ENCODE measurements around the gene PDE1C. TPM values are rescaled to one million over a fixed set of nuclear protein-coding genes. Genes with fewer than 3 reads are reported as not detected.

The PDE1C gene
- total and polyA plus RNA-seq, 8 donors: 2.9 to 54.2 (median 5.9) TPM

DNA sequence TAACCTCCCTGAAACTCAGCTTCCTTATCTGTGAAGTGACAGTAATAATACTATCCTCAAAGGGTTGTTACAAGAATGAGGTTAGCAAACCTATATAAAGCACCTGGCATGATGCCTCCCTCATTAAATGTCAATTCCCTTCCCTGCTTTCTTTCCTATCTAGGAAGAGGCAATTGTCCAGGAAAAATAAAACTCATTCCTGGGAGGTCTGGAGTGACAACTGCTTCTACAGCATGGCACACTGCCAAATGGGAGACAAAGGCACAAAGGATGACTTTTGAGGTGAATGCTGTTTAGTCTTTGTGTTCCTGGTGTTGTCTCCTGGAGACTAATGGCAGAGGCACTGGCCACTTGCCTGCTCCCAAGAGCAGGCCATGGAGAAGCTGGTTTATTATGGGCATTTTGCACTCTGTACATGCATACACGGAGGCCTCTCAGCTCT is 32.2 kb upstream of the PDE1C start:
- WGBS, 5 donors: 71 to 96% (median 86%) methylated on average over 1 of the region's 1 CpG
- TF ChIP-seq POLR2A (IDR thresholded peaks at IDR 0.05) (no peak), POLR2AphosphoS5 (IDR thresholded peaks at IDR 0.05) (no peak), EP300 (IDR thresholded peaks at IDR 0.05) (no peak)
- TF ChIP-seq, protein P1, sequence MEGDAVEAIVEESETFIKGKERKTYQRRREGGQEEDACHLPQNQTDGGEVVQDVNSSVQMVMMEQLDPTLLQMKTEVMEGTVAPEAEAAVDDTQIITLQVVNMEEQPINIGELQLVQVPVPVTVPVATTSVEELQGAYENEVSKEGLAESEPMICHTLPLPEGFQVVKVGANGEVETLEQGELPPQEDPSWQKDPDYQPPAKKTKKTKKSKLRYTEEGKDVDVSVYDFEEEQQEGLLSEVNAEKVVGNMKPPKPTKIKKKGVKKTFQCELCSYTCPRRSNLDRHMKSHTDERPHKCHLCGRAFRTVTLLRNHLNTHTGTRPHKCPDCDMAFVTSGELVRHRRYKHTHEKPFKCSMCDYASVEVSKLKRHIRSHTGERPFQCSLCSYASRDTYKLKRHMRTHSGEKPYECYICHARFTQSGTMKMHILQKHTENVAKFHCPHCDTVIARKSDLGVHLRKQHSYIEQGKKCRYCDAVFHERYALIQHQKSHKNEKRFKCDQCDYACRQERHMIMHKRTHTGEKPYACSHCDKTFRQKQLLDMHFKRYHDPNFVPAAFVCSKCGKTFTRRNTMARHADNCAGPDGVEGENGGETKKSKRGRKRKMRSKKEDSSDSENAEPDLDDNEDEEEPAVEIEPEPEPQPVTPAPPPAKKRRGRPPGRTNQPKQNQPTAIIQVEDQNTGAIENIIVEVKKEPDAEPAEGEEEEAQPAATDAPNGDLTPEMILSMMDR (IDR thresholded peaks at IDR 0.05): no peak
- intact Hi-C loops (cut with DNase I; ENCODE audit: low total_unique reads): no loop called here
- Histone ChIP-seq H3K9me3 (peaks cover 0 to 4% (median 0%) of the 10 kb centered on the region in 4 donors), H3K27me3 (no peaks in the 10 kb centered on the region), H3K27ac (no peak overlapping the region), H3K36me3 (no peaks in the 10 kb centered on the region), H3K4me3 (no peak overlapping the region), H3K4me1 (no peaks in the 10 kb centered on the region)
- no peak for DNase-seq

DNA sequence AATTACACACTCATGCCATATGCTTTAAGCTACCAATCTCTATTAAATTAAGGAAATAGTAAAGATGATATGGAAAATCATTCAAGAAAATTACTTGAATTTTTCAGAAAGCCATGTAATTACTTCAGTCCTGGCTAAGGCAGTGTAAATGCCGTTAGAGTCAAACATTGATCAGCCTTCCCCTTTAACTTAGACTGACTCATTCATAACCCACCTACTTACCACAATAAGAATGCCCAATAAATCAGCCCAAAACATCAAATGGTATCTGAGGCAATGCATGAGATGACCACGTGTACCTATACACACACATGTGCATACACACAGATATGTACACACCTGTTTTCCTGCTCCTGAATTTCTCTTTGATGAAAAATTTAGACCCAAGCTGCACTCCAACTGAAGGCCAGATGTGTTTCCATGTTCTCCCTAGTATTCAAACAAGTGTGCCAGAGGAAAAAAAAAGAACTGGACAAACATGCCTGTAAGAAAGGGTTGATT is 30.2 kb upstream of the PDE1C start:
- TF ChIP-seq POLR2AphosphoS5 (IDR thresholded peaks at IDR 0.05) (no peak), EP300 (IDR thresholded peaks at IDR 0.05) (no peak), POLR2A (IDR thresholded peaks at IDR 0.05) (no peak)
- TF ChIP-seq, protein P1 (IDR thresholded peaks at IDR 0.05): no peak
- 88 to 96% (median 88%) methylated on average over 2 of the region's 2 CpGs for WGBS, 5 donors
- H3K4me1 ChIP-seq: no peaks in the 10 kb centered on the region
- intact Hi-C loops (cut with DNase I; ENCODE audit: low total_unique reads): no loop called here
- no peak overlapping the region for H3K4me3 ChIP-seq
- no peaks in the 10 kb centered on the region for H3K27me3 ChIP-seq
- H3K27ac ChIP-seq: no peak overlapping the region
- no peak for DNase-seq
- no peaks in the 10 kb centered on the region for H3K9me3 ChIP-seq
- H3K36me3 ChIP-seq: no peaks in the 10 kb centered on the region

DNA sequence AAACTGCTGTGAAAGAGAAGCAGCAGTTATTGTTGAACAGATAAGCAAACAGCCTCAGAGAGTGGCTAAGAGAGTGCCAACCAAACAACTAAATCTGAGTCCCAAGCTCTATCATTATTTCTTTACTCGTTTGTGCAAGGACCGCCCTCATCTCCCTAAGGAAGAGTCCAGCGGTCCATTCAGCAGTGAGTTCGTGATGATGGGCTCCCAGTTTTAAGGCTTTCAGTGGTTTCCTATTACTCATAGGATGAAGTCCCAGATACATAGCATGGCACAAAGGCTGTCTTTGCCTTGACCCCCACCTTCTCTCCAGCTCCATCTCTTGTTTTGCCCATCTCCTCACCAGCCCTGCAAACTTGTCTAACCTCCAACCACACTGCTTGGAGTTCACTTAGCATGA is 24.3 kb upstream of the PDE1C start:
- H3K4me1 ChIP-seq: peaks cover 0 to 19% (median 9%) of the 10 kb centered on the region in 4 donors
- H3K4me3 ChIP-seq: no peak overlapping the region
- no peak overlapping the region for H3K27ac ChIP-seq
- no peaks in the 10 kb centered on the region for H3K9me3 ChIP-seq
- H3K36me3 ChIP-seq: no peaks in the 10 kb centered on the region
- intact Hi-C loops (cut with DNase I; ENCODE audit: low total_unique reads): no loop called here
- no peaks in the 10 kb centered on the region for H3K27me3 ChIP-seq
- no peak for DNase-seq
- WGBS, 5 donors: 84 to 92% (median 87%) methylated on average over 4 of the region's 4 CpGs
- TF ChIP-seq EP300 (IDR thresholded peaks at IDR 0.05) (no peak), POLR2AphosphoS5 (IDR thresholded peaks at IDR 0.05) (no peak), POLR2A (IDR thresholded peaks at IDR 0.05) (no peak)
- TF ChIP-seq, protein P1 (IDR thresholded peaks at IDR 0.05): no peak

DNA sequence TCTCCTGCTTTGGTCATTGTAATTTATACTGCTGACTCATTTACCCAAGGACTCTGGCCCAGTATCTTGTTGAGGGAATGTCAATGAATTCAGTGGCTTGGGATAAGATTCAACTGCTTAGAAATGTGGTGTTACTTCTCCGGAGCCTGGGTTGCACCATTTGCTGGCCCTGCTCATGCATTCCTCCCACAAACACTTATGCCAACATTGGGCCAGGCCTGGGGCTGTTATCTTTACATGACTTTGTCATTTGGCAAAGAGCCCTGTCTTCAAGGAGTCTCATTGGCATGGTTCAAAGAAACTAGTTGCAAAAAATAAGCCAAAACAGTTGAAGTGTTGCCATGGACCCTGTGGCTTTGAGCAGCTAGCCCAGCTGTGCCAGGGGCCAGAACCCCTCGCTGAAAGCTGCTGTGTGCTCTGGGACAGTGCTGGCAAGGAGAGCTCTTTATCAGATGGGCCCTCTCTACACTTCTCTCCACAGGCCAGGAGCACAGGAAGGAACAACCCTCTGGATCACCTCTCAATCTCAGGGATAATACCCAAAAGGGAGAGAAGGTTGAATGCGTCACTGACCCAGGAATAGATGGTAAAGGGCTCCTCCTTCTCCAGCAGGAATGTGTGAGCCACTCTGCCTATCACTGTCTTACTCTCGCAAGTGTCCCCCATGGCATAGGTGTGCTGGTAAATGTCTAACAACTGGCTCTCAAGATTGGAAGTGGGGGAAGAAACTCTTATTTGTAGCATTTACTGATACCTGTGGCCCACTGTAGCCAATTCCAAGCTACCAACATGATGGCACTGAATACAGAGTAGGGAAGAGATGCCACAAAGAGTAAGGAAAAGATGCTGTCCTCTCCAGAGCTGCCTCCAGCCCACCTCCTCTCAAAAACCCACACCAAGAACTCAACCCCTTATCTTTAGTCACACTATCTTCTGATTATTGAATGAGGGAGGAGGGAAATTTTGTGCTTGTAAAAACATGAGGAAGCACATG is 23.5 kb upstream of the PDE1C start:
- Histone ChIP-seq H3K4me3 (no peak overlapping the region), H3K27ac (peak overlapping the region in 2 of 5 donors; percentile 0 to 1), H3K27me3 (no peaks in the 10 kb centered on the region), H3K9me3 (no peaks in the 10 kb centered on the region), H3K36me3 (no peaks in the 10 kb centered on the region), H3K4me1 (peaks cover 0 to 19% (median 9%) of the 10 kb centered on the region in 4 donors)
- intact Hi-C loops (cut with DNase I; ENCODE audit: low total_unique reads): no loop called here
- 27 to 42% (median 30%) methylated on average over 3 to 4 of the region's 4 CpGs for WGBS, 5 donors
- DNase-seq: peak in 1 of 2 donors; percentile 68
- TF ChIP-seq POLR2A (IDR thresholded peaks at IDR 0.05) (no peak), POLR2AphosphoS5 (IDR thresholded peaks at IDR 0.05) (peak in 1 of 3 donors; percentile 54)

Data from stomach (tissue), 9 donors.